ENCODE results near the gene NFYA.

The NFYA gene

DNA sequence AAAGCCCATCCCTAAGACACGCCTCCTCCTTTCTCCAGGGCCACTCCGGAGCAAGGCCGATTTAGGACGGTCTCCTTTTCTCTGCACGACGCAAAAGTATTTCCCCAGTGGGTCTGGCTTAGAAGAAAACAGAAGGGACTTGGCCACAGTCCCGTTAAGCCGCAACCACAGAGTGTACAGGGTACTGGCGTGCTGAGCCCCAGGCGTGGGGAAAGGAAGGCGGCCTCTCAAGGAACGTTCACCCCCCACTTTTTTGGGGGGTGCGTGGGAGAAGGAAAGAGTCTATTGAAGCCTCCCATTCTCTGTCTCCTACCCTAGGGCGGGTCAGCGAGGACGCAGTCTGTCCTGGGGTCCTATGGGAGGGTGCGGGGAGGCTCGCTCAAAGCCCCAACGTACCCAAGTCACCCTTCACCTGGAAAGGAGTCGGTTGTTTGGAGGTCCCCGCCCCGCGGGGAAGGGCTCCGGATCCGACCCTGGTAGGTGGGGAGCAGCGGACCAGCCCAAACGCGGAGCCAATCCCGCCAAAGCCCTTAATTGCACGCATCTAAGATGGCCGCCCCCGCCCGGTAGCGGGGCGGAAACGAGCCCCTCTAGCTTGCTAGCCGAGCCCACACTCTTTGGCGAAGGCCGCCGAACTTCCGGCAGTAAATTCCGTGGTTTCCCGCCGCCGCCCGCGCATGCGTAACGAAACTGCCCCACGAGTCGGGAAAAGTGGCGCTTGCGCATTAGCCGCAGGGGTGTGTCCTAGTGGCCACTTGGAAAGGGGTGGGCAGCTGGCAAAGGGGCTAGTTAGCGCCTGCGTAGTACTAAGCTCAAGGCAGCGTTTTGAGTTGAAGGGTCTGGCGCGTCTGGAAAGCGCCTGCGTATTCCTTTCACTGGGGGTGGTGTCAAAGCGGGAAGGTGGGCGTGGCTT, 595 bp upstream of the NFYA start, which contains the start of gene OARD1 (continued):
- TF ChIP-seq ZNF114 (tag by site-specific recombination; IDR thresholded peaks at IDR 0.05), result no peak
- TF ChIP-seq ZNF830 (tag by site-specific recombination; IDR thresholded peaks at IDR 0.05; ENCODE audit: low read depth), result no peak
- no peak for TF ChIP-seq ZNF174 (tag by site-specific recombination; IDR thresholded peaks at IDR 0.05)
- TF ChIP-seq ZNF629 (tag by site-specific recombination; IDR thresholded peaks at IDR 0.05), result peak; percentile 73
- no peak for TF ChIP-seq ZNF274 (IDR thresholded peaks at IDR 0.05; ENCODE audit: low read length)
- TF ChIP-seq ZNF274 (tag by site-specific recombination; IDR thresholded peaks at IDR 0.05; ENCODE audit: borderline replicate concordance), result no peak
- no peak for TF ChIP-seq ZNF133 (tag by site-specific recombination; IDR thresholded peaks at IDR 0.05)
- TF ChIP-seq ZNF501 (tag by site-specific recombination; IDR thresholded peaks at IDR 0.05), result peak; percentile 87; the same call in 1 of the 2 replicates
- peak; percentile 59; the same call in 1 of the 2 replicates for TF ChIP-seq HOXD13 (CRISPR knock-in tag; IDR thresholded peaks at IDR 0.05; ENCODE audit: borderline replicate concordance)
- 0 out of 2 replicates have a peak, but pooled peaks have one; percentile 11 for TF ChIP-seq ZNF266 (tag by site-specific recombination; IDR thresholded peaks at IDR 0.05; ENCODE audit: low read depth)
- no peak for TF ChIP-seq ZSCAN23 (tag by site-specific recombination; IDR thresholded peaks at IDR 0.05)
- TF ChIP-seq ZNF707 (tag by site-specific recombination; IDR thresholded peaks at IDR 0.05), result no peak
- TF ChIP-seq ZSCAN16 (tag by site-specific recombination; IDR thresholded peaks at IDR 0.05), result no peak
- no peak for TF ChIP-seq PRDM6 (tag by site-specific recombination; IDR thresholded peaks at IDR 0.05)
- peak; percentile 84; the same call in 1 of the 2 replicates for TF ChIP-seq ZNF76 (tag by site-specific recombination; IDR thresholded peaks at IDR 0.05; ENCODE audit: borderline replicate concordance, low read depth)
- TF ChIP-seq ZNF404 (tag by site-specific recombination; IDR thresholded peaks at IDR 0.05), result no peak
- peak; percentile 84 for TF ChIP-seq ZBTB17 (tag by site-specific recombination; IDR thresholded peaks at IDR 0.05)
- TF ChIP-seq, protein P1, sequence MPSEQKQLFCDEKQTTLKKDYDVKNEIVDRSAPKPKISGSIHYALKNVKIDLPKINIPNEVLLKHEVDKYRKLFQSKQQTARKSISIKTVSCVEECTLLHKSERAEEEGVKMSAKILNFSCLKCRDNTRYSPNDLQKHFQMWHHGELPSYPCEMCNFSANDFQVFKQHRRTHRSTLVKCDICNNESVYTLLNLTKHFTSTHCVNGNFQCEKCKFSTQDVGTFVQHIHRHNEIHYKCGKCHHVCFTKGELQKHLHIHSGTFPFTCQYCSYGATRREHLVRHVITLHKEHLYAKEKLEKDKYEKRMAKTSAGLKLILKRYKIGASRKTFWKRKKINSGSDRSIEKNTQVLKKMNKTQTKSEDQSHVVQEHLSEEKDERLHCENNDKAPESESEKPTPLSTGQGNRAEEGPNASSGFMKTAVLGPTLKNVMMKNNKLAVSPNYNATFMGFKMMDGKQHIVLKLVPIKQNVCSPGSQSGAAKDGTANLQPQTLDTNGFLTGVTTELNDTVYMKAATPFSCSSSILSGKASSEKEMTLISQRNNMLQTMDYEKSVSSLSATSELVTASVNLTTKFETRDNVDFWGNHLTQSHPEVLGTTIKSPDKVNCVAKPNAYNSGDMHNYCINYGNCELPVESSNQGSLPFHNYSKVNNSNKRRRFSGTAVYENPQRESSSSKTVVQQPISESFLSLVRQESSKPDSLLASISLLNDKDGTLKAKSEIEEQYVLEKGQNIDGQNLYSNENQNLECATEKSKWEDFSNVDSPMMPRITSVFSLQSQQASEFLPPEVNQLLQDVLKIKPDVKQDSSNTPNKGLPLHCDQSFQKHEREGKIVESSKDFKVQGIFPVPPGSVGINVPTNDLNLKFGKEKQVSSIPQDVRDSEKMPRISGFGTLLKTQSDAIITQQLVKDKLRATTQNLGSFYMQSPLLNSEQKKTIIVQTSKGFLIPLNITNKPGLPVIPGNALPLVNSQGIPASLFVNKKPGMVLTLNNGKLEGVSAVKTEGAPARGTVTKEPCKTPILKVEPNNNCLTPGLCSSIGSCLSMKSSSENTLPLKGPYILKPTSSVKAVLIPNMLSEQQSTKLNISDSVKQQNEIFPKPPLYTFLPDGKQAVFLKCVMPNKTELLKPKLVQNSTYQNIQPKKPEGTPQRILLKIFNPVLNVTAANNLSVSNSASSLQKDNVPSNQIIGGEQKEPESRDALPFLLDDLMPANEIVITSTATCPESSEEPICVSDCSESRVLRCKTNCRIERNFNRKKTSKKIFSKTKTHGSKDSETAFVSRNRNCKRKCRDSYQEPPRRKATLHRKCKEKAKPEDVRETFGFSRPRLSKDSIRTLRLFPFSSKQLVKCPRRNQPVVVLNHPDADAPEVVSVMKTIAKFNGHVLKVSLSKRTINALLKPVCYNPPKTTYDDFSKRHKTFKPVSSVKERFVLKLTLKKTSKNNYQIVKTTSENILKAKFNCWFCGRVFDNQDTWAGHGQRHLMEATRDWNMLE (tag by site-specific recombination; conservative IDR thresholded peaks at IDR 0.05; ENCODE audit: low read depth), result peak; percentile 74
- no peak for TF ChIP-seq SALL2 (tag by site-specific recombination; IDR thresholded peaks at IDR 0.05; ENCODE audit: borderline replicate concordance)
- no peak for TF ChIP-seq IKZF3 (tag by site-specific recombination; IDR thresholded peaks at IDR 0.05)
- TF ChIP-seq ZNF692 (tag by site-specific recombination; IDR thresholded peaks at IDR 0.05), result no peak
- no peak for TF ChIP-seq ZNF785 (tag by site-specific recombination; IDR thresholded peaks at IDR 0.05)
- TF ChIP-seq ZBTB20 (tag by site-specific recombination; IDR thresholded peaks at IDR 0.05), result peak; percentile 88
- TF ChIP-seq ZSCAN4 (tag by site-specific recombination; IDR thresholded peaks at IDR 0.05), result no peak
- TF ChIP-seq ZNF169 (tag by site-specific recombination; IDR thresholded peaks at IDR 0.05), result no peak
- peak; percentile 92 for TF ChIP-seq SP3 (tag by site-specific recombination; IDR thresholded peaks at IDR 0.05)
- peak; percentile 93 for TF ChIP-seq PRDM10 (tag by site-specific recombination; IDR thresholded peaks at IDR 0.05)

Measured in HEK293 (cell line).